GM19372 (cell line): ENCODE data around the gene LRRC8E.
"Not testable (repeated sequence)": the region's sequence is repeated elsewhere in the genome, so short reads cannot be mapped to it uniquely, and the experiment has no call there.

Source experiments
- ATAC-seq: cut with Tn5 transposase; IDR thresholded peaks from one replicate; pipeline ENCODE4 v1.9.1; 2021; ENCODE audit warnings: mild to moderate bottlenecking, low read depth, moderate library complexity; ENCODE audit not compliant: unreplicated experiment

LRRC8E gene

DNA sequence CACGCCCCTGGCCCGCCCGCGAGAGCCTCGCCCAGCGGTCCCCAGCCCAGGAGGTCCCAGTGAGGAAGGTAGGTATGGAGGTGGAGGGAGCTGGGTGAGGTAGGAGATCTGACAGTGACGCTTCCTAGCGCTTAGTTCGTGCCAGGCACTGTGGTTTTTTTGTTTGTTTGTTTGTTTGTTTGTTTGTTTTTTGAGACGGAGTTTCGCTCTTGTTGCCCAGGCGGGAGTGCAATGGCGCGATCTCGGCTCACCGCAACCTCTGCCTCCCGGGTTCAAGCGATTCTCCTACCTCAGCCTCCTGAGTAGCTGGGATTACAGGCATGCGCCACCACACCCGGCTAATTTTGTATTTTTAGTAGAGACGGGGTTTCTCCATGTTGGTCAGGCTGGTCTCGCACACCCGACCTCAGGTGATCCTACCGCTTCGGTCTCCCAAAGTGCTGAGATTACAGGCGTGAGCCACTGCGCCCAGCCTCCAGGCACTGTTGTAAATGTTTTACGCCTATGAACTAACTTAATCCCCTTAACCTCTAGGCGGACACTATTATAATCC, 29.8 kb downstream of the LRRC8E start:
- not testable (repeated sequence) for ATAC-seq

GRCh38 chr19:7918615-7919421, 30.5 kb downstream of the LRRC8E start:
- ATAC-seq: no peak

- peak; percentile 60 for ATAC-seq
Observed at GRCh38 chr19:7919610-7920518, 31.6 kb downstream of the LRRC8E start, which contains the start of gene SNAPC2. TSS of gene SNAPC2 (plus strand) at chr19:7920338. CDS start at chr19:7920367, 29 bp downstream.

- ATAC-seq: peak; percentile 46
Observed at GRCh38 chr19:7920519-7921301, 32.4 kb downstream of the LRRC8E start.

GRCh38 chr19:7921302-7921966, 33.1 kb downstream of the LRRC8E start:
- no peak for ATAC-seq

DNA sequence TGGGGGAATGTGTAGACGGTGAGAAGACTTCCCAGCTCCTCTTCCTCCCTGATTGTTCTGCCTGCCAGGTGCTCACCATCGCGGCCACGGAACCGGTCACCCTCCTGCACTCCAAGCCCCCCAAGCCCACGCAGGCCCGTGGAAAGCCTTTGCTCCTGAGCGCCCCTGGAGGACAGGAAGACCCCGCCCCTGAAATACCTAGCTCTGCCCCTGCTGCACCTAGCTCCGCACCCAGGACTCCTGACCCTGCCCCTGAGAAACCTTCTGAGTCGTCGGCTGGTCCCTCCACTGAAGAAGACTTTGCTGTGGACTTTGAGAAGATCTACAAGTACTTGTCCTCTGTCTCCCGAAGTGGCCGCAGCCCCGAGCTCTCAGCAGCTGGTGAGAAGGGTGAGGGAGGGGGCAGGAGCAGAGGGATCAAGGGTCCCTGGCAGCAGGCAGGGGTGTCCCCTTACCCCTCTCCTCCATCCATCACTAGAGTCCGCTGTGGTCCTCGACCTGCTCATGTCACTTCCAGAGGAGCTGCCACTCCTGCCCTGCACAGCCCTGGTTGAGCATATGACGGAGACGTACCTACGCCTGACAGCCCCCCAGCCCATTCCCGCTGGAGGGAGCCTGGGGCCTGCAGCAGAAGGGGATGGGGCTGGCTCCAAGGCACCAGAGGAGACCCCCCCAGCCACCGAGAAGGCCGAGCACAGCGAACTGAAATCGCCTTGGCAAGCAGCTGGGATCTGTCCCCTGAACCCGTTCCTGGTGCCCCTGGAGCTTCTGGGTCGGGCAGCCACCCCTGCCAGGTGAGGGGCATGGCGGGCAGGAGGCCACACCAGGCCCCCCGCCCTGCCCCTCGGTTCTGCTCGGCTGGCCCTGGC, 33.9 kb downstream of the LRRC8E start:
- ATAC-seq: no peak

DNA sequence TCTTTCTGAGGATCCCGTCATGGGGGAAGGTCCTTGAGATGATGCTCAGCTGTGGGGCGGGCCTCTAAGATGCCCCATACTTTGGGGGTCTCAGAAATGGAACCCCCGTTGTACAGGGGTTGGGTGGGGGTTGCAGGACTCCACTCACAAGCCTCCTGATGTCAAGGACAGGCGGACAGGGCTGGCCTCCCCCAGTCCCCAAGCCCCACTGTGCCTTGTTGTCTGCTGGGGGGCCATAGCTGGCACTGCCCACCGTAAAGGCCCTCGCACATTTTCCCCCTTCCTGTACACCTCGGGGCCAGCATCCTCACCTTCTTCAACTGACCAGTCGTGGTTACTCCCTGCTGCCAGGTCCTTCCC, 34.5 kb downstream of the LRRC8E start:
- no peak for ATAC-seq

DNA sequence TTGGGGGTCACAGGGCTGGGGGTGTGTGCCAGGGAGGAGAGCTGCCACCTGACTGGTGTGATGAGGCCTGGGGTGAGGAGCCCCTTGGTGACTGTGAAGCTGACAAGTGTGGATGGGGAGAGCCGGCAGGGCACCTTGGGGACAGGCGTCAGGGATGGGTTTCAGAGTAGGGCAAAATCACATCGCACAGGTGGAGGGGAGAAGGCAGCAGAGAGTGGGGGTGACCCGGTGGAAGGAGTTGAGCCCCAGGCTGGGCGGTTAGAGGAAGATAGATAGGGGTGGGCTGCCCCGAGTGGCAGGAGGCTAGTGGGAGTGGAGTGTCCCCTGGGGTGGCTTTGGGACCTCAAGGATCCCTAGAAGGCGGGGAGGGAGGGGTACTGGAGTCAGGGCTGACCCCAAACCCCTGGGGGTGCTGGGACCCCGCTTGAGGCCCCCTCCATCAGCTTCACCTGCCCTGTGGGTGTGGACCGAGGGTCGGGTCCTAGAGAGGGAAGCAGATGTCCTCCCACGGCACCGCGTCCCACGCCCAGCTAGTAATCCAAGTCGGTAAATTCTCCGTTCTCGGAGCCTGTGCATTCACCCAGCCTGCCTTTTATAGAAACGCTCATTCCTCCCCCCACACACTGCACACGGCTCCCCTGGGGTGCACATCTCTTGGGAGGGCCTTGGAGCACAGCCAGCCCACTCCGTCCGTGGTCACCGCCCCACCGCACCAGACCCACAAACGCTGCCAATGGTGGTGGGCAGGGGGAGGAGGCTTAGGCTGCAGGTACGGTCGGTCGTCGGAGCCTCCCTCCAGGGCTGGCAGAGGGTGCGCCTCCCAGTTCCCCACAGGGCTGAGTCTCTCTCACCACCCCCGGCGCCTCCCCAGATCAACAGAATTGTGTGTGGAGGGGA, 35.2 kb downstream of the LRRC8E start:
- ATAC-seq: no peak

DNA sequence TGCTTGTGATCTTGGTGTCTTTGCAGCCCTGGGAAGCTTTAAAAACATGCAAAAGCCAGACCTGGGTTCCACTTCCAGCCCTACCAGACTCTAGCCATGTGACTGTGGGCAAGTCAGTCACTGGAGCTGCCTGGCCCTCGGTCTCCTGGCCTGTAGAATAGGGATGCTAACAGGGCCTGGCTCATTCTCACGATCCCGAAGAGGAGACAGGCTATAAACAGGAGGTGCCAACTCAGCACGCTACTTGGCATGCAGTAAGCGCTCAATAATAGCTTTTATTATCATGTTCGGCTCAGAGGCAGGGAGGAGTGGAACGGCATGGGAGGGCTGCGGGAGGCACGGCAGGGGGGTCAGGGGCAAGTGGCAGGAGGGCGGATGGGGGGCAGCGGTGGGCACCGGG, 35.9 kb downstream of the LRRC8E start:
- no peak for ATAC-seq

DNA sequence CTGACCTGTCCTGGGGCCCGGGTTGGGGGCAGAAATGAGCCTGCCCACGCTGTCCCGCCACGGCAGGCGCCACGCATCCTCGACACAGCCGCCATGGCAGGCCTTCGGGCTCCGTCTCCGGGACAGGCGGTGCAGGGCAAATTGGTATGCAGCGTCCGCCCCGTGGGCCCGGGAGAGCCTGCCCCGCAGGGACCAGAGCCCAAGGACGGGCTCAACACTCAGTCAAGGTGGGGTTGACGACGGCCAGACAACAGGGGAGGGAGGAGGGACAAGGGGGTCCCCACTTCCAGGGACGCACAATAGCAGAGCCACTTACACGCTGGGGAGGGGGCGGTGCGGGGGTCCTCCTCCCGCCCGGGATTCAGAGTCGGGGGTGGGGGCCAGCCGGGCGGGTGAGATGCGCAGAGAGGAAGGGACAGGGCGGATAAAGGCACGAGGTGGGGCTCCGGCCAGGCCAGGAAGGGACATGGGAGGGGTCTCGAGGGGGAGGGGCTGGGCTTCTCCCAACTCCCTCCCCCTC, 36.4 kb downstream of the LRRC8E start:
- no peak for ATAC-seq

DNA sequence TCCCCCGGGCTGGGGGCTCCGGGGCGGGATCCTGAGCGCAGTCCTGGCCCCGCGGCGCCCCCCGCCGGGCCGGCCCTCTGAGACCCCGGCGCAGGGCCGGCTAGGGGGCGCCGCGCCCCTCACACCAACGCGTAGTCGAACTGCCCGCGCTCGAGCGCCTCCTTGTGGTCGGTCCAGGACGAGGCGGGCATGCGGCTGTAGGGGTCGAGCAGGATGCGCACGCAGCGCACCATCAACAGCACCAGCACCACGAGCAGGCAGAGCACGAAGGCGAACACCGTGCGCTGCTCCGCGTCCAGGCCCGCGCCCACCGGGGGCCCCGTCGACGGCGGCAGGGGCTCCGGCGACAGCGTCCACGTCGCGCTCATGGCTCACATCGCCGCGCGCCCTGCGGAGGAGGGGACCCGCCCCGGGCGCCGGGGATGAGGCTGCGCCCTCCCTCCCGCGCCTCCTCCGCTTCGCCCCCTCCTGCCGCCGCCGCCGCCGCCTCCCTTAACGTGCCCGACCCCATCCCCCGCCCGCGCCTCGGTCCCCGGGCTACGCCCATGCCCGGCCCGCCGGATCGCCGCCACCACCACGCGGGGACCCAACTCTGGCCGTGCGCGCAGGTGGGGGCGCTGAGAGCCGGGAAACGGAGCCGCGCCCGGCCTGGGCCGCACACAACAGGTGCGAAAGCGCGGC, 37.0 kb downstream of the LRRC8E start:
- ATAC-seq: no peak

DNA sequence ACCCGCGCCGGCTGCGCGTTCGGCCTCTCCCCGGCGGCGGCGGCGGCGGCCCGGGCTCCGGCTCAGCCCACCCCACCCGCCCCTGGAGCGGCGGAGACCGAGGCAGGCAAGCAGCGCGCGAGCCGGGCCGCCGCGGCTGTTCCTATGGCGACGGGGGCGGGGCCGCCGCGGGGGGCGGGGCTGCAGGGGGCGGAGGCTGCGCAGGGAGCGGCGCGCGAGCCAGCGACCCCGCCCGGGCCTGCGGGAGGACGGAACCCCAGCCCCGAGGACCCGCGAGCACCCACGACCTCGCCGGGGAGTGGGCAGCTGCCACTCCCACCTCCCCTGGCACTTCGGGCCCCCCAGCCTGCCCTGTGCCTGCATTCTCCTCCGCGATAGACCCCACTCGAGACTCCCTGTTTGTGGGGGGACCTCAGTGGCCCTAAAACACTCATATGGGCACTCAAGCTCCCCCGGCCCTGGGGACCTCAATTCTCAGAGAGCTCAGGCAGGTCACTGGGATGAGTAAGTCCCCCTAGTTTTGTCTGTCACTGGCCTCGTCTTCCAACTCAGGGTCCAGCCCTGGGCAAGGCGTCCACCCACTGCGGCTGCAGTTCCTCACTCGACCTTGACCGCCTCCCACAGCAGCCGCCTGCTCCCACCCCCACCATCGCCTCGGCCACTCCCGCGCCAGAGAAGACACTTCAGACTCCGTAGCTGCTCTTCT, 37.9 kb downstream of the LRRC8E start, which contains the start of gene CTXN1:
CTXN1 (minus strand) TSS at position 115 of the 706 bp plus-strand sequence. CDS start 597 bp downstream, outside the sequence.
- no peak for ATAC-seq

GRCh38 chr19:7926727-7927604, 38.7 kb downstream of the LRRC8E start:
- ATAC-seq: no peak

DNA sequence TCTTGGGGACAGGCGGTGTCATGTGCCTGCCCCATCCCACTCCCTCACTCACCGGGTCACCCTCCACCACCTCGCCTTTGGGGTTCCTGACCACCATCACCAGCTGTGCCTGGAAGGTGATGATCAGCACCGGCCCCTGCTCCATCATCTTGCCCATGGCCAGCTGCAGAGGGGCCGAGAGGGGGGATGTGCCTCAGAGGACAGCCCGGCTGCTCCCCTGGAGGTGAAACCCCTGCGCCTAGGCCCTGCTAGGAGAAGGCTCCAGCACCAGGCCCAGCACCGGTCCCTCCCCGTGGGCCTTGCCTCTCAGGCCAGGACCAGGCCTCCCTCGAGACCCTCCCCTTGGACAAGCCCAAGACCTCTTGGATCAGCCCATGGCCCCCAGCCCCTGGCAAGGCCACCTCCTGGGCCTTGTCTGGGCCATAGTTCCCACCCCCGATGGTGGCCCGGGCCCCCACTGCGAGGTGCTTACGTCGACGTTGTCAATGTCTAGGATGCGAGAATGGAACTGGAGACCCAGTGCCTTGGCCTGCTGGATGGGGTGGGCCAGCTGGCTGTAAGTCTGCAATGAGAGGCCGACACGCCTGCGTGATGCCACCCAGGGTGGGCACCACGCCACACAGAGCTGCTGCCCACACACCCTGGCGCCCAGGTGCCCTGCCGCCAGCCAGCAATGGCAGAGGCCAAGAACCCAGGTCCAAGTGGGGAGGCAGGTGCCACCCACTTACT, 39.5 kb downstream of the LRRC8E start:
- no peak for ATAC-seq

GRCh38 chr19:7928334-7928706, 40.0 kb downstream of the LRRC8E start:
- no peak for ATAC-seq
